PC-3 (cell line): Measurements from ENCODE around the gene PLOD3. TPM values are rescaled to one million over a fixed set of nuclear protein-coding genes. Genes with fewer than 3 reads are reported as not detected.
A peak's percentile ranks its signal among the peaks of the same experiment; 100 is the strongest.

Source experiments
- ATAC-seq: fragments of 200-7000 bp; cut with Tn5 transposase; 2 replicates; pipeline ENCODE4 v1.9.1; 2020; ENCODE audit warnings: mild to moderate bottlenecking, moderate library complexity
- BruUV-seq: library from RNA; stranded (reverse); fragments of 400-500 nt; replicated peaks from 2 replicates; lab custom pipeline; 2021; lab: Mats Ljungman, UMichigan
- CTCF ChIA-PET: fragments of 300-600 bp; sonication (Branson Sonifier 250); formaldehyde crosslinking; loops from one replicate; lab custom pipeline; 2022; ENCODE audit warnings: antibody characterized with exemption; lab: Charles Lee
- POLR2A ChIA-PET: fragments of 300-600 bp; sonication (Branson Sonifier 250); formaldehyde crosslinking; loops from one replicate; lab custom pipeline; 2022; ENCODE audit warnings: antibody characterized with exemption; ENCODE audit not compliant: unreplicated experiment; lab: Charles Lee
- DNase-seq: peaks from one replicate; pipeline ENCODE4 v3.0.0-alpha.2; 2015
- H2AFZ ChIP-seq: fragments of 300-600 bp; sonication (generic); 2 replicates; pipeline ENCODE4 v1.6.0; 2016; ENCODE audit warnings: antibody characterized with exemption, low read length
- H3F3A ChIP-seq: fragments of 300-600 bp; sonication (generic); one replicate; pipeline ENCODE4 v1.6.0; 2017; ENCODE audit warnings: antibody characterized with exemption, low read length, control low read depth, mild to moderate bottlenecking; ENCODE audit not compliant: unreplicated experiment
- H3K27ac ChIP-seq: fragments of 300-600 bp; sonication (generic); 2 replicates; pipeline ENCODE4 v1.5.1; 2016; ENCODE audit warnings: mild to moderate bottlenecking, low read length
- H3K27me3 ChIP-seq: fragments of 300-600 bp; sonication (generic); 2 replicates; pipeline ENCODE4 v1.6.1; 2016; ENCODE audit warnings: low read length, mixed read lengths
- H3K36me3 ChIP-seq: fragments of 300-600 bp; sonication (generic); 2 replicates; pipeline ENCODE4 v1.6.1; 2016; ENCODE audit warnings: low read depth, mixed run types, low read length, mixed read lengths
- H3K4me1 ChIP-seq: fragments of 300-600 bp; sonication (generic); 2 replicates; pipeline ENCODE4 v1.5.1; 2016; ENCODE audit warnings: low read length; ENCODE audit not compliant: insufficient read depth
- H3K4me2 ChIP-seq: fragments of 300-600 bp; sonication (generic); 2 replicates; pipeline ENCODE4 v1.6.0; 2016; ENCODE audit warnings: low read length
- H3K4me3 ChIP-seq: fragments of 300-600 bp; sonication (generic); 2 replicates; pipeline ENCODE4 v1.5.1; 2016; ENCODE audit warnings: mild to moderate bottlenecking, low read length, mixed read lengths
- H3K79me2 ChIP-seq: fragments of 300-600 bp; sonication (generic); 2 replicates; pipeline ENCODE4 v1.6.1; 2017; ENCODE audit warnings: low read length, mixed read lengths
- H3K9ac ChIP-seq: fragments of 300-600 bp; sonication (generic); 2 replicates; pipeline ENCODE4 v1.6.0; 2016; ENCODE audit warnings: mild to moderate bottlenecking, low read length
- H3K9me2 ChIP-seq: fragments of 300-600 bp; sonication (generic); replicated peaks from 2 replicates; pipeline ENCODE4 v1.6.1; 2016; ENCODE audit warnings: mixed run types, low read length, mixed read lengths
- H3K9me3 ChIP-seq: fragments of 300-600 bp; sonication (generic); 2 replicates; pipeline ENCODE4 v1.6.1; 2016; ENCODE audit warnings: low read length, mixed read lengths
- H4K20me1 ChIP-seq: fragments of 300-600 bp; sonication (generic); 2 replicates; pipeline ENCODE4 v1.6.1; 2016; ENCODE audit warnings: low read length, mixed read lengths
- CTCF ChIP-seq: fragments of 300-600 bp; sonication (generic); conservative IDR thresholded peaks from 2 replicates; pipeline ENCODE4 v1.5.1; 2017; ENCODE audit warnings: antibody characterized with exemption, low read depth, mild to moderate bottlenecking, low read length
- EZH2 ChIP-seq: fragments of 300-600 bp; sonication (generic); IDR thresholded peaks from one replicate; pipeline ENCODE4 v1.6.1; 2017; ENCODE audit warnings: antibody characterized with exemption, mild to moderate bottlenecking, low read length; ENCODE audit not compliant: unreplicated experiment
- EZH2phosphoT487 ChIP-seq: fragments of 300-600 bp; sonication (generic); IDR thresholded peaks from 2 replicates; pipeline ENCODE4 v1.6.1; 2018; ENCODE audit warnings: mild to moderate bottlenecking, antibody characterized with exemption, low read length, borderline replicate concordance
- intact Hi-C: fragments of 100-400 bp; cut with micrococcal nuclease; formaldehyde crosslinking; loops from 2 replicates; pipeline ENCODE4 v1.9.0; 2023
- total RNA-seq: library from RNA; depleted of rRNA; stranded (reverse); fragments of >200 nt; gene quantifications from 2 replicates; pipeline ENCODE4 v1.2.3, GENCODE V29; 2014

Gene PLOD3
- total RNA-seq, 1 experiment from 2014 or later, result 66.6 TPM

- Histone ChIP-seq H3K27ac (no peak overlapping the region), H3K9ac (no peak overlapping the region), H3K9me2 (no peaks in the 10 kb centered on the region), H2AFZ (no peak overlapping the region), H3K79me2 (no peaks in the 10 kb centered on the region), H3K4me3 (0 out of 2 replicates have a peak overlapping the region, but pooled peaks have one; percentile 11), H3K4me1 (peaks cover 49% of the 10 kb centered on the region), H4K20me1 (no peaks in the 10 kb centered on the region), H3K27me3 (peaks cover 40% of the 10 kb centered on the region), H3K4me2 (peak overlapping the region; percentile 63), H3F3A (no peaks in the 10 kb centered on the region), H3K9me3 (no peaks in the 10 kb centered on the region), H3K36me3 (no peaks in the 10 kb centered on the region)
- ChIA-PET POLR2A (no interaction called here), CTCF (interaction anchor here (0.7 kb wide), 1 partner anchor 125 kb away, joined by 5 read pairs; no protein-coding TSS in a partner anchor)
- no TSS peak for BruUV-seq
- TF ChIP-seq EZH2phosphoT487, result no peak
- no peak for TF ChIP-seq CTCF
- TF ChIP-seq EZH2, result no peak
- ATAC-seq (no peak), DNase-seq (no peak)
- intact Hi-C loops, result no loop called here
Measured at GRCh38 chr7:101165958-101166647, 51.3 kb downstream of the PLOD3 start.

GRCh38 chr7:101165075-101165957 is 52.1 kb downstream of the PLOD3 start, which contains the start of gene VGF:
TSS of gene VGF (minus strand) at chr7:101165569. CDS start at chr7:101164843, 726 bp downstream.
- H3K36me3 ChIP-seq, result no peaks in the 10 kb centered on the region
- H3K9me3 ChIP-seq, result no peaks in the 10 kb centered on the region
- peak within 1 kb of the TSS; percentile 90 for H3K4me2 ChIP-seq
- ChIA-PET POLR2A (interaction anchor here (0.7 kb wide), 1 partner anchor 35 kb away, joined by 6 read pairs; no protein-coding TSS in a partner anchor), CTCF (interaction anchor here (0.7 kb wide), 1 partner anchor 126 kb away, joined by 5 read pairs; no protein-coding TSS in a partner anchor)
- peaks cover 56% of the 10 kb centered on the region for H3K4me1 ChIP-seq
- no peak for TF ChIP-seq CTCF
- TF ChIP-seq EZH2, result no peak
- no peak for TF ChIP-seq EZH2phosphoT487
- peak; percentile 24 for ATAC-seq
- H2AFZ ChIP-seq, result no peak within 1 kb of the TSS
- H4K20me1 ChIP-seq, result no peaks in the 10 kb centered on the region
- H3F3A ChIP-seq, result no peaks in the 10 kb centered on the region
- H3K9ac ChIP-seq, result no peak within 1 kb of the TSS
- H3K27me3 ChIP-seq, result peaks cover 33% of the 10 kb centered on the region
- peak; percentile 89 for DNase-seq
- no peaks in the 10 kb centered on the region for H3K79me2 ChIP-seq
- intact Hi-C loops, result no loop called here
- BruUV-seq, result no TSS peak
- peak within 1 kb of the TSS; percentile 67; the same call in 1 of the 2 replicates for H3K4me3 ChIP-seq
- H3K9me2 ChIP-seq, result no peaks in the 10 kb centered on the region
- H3K27ac ChIP-seq, result no peak within 1 kb of the TSS
